Activated CD8-positive, alpha-beta memory T cell treated with anti-CD3 and anti-CD28 coated beads, Interleukin-2, amount 50 U/mL, for 4 hours (primary cell): ENCODE measurements around the gene PRKAR2B.
"Not testable (repeated sequence)": the region's sequence is repeated elsewhere in the genome, so short reads cannot be mapped to it uniquely, and the experiment has no call there.

Experiments used
- DNase-seq: peaks from one replicate; pipeline ENCODE4 v3.0.0-alpha.2; 2020

Gene PRKAR2B

GRCh38 chr7:107128217-107128616 is 83.7 kb downstream of the PRKAR2B start:
- DNase-seq: no peak

GRCh38 chr7:107128748-107129147 is 84.2 kb downstream of the PRKAR2B start:
- no peak for DNase-seq

- no peak for DNase-seq
These were observed 86.1 kb downstream of the PRKAR2B start for GRCh38 chr7:107130487-107131220.

DNA sequence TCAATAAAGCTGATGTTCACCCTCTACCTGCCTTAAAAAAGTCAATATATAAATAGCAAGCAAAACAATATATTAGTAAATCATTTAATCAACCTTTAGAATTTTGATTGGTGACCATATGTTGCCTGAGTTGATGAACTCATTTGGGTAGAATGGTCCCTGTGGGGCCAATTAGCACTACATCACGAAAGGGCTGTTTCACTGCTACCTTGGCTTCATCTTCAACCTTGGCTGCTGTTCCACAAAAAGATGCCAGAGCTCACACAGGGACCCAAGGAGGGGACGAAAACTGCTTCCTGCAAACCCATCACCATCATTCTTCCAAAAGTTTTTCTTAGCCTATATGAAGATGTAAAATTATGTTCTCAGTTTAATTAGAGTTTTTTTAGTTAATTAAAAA is 88.9 kb downstream of the PRKAR2B start:
- no peak for DNase-seq

GRCh38 chr7:107138696-107139420 is 94.4 kb downstream of the PRKAR2B start:
- no peak for DNase-seq

DNA sequence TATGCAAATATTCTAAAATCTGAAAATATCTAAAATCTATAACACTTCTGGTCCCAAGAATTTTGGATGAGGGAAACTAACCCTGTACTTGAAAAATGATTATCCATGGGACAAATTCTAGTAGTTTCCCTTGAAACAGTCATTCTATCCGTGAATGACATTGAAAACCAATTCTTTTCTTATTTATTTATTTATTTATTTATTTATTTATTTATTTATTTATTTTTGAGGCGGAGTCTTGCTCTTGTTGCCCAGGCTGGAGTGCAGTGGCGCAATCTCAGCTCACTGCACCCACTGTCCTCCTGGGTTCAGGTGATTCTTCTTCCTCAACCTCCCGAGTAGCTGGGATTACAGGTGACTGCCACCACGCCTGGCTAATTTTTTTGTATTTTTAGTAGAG is 99.4 kb downstream of the PRKAR2B start:
- DNase-seq: not testable (repeated sequence)

- no peak for DNase-seq
These were observed 100.7 kb downstream of the PRKAR2B start for GRCh38 chr7:107145067-107145838.

DNA sequence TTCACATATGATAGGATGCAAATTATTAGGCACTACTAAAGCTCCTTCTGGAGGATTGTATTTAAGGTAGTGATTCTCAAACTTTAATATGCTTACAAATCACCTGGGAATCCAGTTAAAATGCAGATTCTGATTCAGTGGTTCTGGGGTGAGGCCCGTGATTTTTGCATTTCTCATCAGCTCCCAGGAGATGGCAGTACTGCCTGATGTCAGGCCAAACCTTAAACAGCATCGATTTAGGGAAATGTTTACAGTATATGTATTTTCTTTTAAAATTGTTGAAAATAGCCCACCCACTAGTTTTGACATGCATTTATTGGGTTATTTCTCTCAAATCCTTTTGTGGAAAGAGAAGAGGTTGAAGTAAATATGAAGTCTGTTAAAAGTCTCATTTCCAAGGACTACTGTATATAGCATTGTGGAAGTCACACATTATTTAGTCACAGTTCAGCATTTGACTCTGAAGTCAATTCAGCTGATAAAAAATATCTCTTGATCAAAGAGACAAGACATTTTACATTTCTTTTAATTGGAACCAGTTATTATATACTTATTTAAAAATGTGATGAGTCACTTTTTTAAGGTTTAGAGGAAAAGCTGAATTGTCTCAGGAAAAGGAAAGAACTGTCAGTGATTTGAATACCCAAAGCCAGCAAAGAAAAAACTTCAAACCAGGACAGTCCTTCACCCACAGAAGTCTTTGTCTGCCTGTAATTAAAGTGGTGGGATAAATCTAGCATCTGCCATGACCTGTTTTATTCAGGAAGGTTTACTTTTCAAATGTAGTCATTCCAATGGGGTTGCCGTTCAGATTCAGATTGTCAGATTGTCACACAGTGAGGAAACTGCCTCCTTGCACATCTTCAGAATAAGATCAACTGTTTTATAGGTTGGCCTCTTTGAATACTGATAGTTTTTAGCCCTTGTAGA is 103.2 kb downstream of the PRKAR2B start:
- peak; percentile 34 for DNase-seq

GRCh38 chr7:107148721-107149120 is 104.2 kb downstream of the PRKAR2B start:
- DNase-seq: no peak

DNA sequence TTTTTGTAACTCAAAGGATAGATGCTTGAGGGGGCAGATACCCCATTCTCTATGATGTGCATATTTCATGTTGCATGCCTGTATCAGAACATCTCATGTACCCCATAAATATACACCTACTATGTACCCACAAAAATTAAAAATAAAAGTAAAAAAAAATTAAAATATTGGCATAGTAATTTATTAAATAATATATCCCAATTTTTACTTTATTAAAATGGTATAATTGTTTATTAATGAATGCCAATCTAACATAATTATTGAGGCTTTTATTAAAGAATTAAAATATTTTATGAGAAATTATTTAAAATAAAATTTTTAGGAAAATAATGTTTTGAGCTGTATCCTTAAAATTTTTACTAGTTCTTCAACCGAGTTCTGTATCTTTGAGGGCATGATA is 105.4 kb downstream of the PRKAR2B start:
- no peak for DNase-seq

DNA sequence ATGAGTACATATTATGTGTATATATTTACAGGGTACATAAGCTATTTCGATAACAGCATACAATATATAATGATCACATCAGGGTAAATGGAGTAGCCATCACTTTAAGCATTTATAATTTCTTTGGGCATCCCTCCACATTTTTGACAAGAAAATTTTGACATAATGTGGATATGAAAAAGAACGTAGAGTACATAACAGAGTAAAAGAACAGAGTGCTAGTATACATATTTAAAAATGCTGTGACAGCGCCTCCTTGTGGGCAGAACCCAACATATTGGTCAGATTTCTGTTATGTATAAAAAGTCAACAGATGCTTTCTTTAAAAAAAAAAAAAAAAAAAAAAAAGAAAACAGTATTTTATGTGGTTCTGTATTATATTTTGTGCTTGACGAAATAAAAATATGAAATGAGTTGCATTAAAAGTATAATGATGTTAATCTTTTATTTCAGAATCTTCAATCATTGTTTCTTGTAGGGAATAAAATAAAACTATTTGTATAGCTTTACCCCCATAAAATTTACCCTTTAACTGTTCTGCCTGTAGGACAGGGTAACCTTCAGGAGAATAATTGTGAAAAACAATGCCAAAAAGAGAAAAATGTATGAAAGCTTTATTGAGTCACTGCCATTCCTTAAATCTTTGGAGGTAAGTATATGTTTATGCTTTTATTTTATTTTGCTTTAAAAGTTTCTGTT is 106.0 kb downstream of the PRKAR2B start:
- peak; percentile 78 for DNase-seq

GRCh38 chr7:107151538-107151937 is 107.0 kb downstream of the PRKAR2B start:
- no peak for DNase-seq

DNA sequence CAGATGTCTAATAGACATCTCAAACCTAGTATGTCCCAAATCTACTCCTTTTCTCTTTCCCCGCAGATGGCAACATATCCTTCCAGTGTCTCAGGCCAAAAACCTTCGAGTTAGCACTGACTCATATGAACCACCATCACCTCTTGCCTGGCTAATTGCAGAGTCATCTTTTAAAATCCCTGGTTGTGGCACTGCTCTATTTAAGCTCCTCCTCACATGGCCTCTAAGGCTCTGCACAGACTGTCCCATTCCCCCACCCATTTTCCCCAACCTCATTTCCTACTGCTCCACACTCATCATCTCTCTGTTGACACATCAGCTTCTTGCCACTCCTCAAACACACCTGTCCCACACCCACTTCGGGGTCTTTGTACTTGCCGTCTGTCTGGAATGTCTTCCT is 107.5 kb downstream of the PRKAR2B start:
- no peak for DNase-seq

DNA sequence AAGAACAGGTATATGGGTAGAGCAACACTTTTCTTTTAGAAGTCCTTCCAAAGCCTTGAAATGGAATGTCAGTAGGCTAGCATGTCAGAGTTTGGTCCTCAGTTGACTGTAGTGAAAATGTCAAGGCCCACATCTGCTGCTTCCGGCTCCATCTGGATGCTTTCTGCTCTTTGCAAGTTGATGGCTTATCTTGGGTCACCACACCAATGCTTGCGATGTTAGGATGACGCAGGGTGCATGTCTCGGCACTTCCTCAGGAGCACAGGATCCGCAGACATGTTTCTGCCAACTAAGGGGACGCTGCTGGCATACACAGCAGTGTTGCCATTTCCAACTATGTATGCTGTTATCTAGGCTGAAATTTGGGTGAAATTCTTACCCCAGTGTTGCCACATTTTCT is 110.3 kb downstream of the PRKAR2B start:
- no peak for DNase-seq

DNA sequence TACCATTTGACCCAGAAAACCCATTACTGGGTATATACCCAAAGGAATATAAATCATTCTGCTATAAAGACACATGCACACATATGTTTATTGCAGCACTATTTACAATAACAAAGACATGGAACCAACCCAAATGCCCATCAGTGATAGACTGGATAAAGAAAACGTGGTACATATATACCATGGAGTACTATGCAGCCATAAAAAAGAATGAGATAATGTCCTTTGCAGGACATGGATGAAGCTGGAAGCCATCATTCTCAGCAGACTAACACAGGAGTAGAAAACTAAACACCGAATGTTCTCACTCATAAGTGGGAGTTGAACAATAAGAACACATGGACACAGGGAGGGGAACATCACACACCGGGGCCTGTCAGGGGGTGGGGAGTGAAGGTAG is 111.2 kb downstream of the PRKAR2B start:
- not testable (repeated sequence) for DNase-seq

DNA sequence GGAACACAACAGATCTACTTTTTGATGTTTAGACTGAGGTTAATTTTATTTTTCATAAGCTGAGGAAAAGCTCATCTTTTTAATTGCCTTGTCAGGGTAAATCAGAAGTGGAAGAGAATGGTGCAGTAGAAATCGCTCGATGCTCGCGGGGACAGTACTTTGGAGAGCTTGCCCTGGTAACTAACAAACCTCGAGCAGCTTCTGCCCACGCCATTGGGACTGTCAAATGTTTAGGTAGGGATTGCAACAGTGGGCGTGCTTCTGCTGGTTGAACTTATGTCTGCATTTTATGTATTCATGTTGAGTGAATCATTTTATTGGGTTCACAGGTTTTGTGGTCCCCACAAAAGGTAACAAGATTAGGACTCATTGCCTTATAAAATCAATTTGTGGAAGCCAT is 112.6 kb downstream of the PRKAR2B start:
- DNase-seq: no peak

DNA sequence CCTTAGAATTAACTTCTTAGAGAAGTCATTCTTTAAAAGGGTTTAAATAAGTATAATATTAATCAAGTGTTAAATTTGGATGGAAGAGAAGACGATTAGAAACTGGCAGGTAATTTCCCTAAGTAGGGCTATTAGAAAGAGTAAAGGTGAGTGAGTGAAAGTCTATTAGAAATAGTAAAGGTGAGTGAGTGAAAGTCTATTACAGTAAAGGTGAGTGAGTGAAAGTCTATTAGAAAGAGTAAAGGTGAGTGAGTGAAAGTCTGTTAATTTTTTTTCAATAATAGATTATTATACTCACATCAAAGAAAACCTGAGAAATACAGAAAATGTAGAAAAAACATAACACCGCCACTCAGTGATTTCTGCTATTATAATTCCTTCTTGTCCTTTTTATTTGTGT is 113.5 kb downstream of the PRKAR2B start:
- no peak for DNase-seq

DNA sequence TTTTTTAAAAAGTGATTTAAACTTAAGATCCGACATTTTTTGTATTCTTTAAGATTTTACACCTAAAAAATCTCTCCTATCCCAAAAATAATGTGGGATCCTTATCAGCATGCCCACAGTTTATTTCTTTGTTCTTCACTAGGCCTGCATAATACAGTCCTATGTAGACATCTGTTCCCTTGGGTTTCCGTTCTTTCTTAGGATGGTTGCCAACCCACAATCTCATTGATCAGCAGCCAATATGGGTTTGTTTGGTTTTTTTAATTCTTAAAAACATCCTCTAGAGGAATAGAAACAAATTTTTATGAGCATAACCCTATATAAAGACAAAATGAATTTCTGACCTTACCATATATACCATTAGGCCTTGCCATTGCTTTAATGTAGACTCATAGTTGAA is 115.9 kb downstream of the PRKAR2B start:
- no peak for DNase-seq

GRCh38 chr7:107161415-107161814 is 116.9 kb downstream of the PRKAR2B start:
- no peak for DNase-seq

DNA sequence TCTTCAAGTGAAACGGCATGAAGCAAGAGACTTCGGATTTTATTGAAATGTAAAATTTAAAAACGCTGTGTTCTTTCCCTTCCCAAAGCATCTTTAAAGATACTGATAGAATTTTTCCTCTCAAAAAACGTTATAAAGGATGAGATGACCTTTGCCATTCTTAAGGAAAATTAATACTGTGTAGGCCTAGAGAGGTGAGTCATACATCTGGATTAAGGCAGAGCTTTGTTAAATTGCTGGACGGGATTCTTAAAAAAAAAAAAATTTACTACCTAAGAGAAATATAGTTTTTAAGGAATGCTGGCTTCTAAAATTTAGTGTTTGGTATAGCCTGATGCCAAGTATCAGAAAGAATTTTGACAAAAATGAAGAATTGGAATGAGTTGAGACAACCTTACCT is 118.0 kb downstream of the PRKAR2B start:
- no peak for DNase-seq

DNA sequence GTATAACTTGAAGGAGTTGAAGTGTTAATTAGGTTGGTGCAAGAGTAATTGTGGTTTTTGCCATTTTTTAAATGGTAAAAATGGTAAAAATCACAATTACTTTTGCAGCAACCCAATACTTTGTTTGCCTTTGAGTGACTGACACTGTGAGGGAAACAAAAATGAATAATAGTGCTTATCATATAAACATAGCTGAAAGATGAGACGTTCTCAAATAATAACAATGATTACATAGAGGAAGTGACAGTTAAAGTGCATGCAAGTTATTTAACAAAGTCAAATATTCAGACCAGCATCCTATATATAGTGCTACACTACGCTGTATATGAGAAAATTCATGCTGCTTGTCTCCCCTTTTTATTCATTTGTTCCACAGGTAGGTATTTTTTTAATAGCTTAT is 119.6 kb downstream of the PRKAR2B start:
- no peak for DNase-seq

- DNase-seq: no peak
These were observed 120.8 kb downstream of the PRKAR2B start for GRCh38 chr7:107165341-107165740.
